ENCODE data around the gene UBD.

Gene UBD

DNA sequence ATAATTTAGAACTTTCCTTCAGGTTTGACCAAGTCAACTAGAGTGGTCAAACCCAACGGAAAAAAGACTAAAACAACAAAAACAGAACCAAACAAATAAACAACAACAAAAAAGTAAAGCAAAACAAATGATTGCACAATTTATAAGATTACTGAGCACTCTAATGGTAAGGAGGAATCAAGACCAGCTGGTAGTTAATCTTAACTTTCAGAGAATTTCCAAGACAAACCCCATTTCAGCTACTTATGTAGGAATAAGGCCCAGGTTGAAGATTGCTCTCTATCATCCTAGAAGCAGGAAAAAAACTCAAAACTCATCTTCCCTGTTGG, 34.3 kb downstream of the UBD start:
- no peak overlapping the region for H3K4me3 ChIP-seq
- H3K27ac ChIP-seq: no peak overlapping the region

DNA sequence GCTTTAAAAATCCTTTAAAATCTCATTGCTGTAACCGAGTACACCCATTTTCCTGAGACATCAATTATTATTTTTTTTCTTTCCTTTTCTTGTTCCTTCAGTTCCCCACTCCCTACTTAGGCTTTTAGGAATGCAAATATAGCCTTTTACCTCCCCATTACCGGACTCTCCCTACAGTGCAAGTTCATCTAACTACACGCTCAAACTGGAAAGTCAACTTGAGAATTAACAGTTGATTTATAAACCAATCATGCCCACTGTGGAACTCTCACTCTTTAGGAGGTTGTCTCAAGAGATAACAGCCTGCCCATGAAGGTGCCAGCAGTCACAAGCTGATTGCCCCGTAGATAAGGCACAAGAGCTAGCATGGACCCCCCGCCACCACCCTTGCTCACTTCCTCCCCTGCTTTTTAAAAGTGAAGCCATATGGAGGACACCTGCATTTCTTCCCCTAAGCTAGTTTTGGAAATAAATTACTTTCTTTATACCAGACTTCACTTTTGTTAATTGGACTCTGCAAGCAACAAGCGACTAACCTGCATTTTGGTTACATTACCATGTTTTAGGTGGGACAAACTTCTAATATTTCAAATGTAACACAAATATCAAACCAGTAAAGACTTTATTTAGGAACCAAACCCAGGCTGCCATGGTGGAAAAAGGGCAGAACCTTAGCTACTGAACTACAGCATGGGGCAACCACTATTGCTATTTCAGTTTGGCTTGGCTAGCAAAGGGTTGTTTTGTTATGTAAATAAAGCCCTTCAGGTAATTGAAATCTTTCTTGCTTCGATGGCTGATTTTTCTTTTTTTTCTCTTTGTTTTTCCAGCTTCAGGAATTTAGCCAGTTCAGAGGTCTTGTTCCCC, 34.9 kb downstream of the UBD start:
- no peak overlapping the region for H3K27ac ChIP-seq

DNA sequence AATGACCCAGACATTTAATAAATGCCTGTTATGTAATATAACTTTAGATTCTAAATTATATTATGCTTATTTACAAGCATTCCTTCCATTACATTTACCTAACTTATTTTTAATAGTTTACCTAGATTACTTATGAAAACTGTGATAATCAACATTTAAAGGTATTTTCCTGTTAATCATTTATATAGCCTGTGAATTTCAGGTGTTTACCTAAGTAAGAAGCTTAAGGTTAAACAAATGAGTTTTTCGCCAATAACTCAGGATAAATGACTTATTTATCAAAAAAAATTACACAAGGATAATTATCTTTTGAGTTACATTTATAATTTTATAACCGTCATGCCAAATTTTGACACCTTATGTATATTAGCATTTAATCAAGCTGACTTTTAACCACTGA, 35.5 kb downstream of the UBD start:
- no peak overlapping the region for H3K27ac ChIP-seq
- no peak overlapping the region for H3K4me3 ChIP-seq

More for the DNA sequence above, 34.9 kb downstream of the UBD start:
- no peak overlapping the region for H3K4me3 ChIP-seq

DNA sequence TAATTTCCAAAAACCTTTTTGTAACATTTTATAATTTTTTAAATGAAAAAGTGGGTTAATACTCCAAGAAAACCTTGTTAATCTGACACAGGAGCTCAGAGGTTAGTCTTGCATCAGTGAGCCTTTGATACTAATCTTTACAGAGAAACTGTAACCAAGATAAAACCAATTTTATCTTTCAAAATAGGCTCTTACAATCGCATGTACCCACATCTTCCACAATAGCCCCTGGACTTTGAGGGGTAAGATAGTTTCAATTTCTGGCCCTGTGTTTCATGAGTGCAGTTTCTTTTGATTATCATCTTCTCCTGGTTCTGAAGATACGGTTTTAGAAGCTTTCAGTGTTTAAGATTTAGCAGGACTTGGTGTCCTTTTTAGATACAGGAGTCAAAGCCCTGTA, 37.3 kb downstream of the UBD start:
- H3K27ac ChIP-seq: no peak overlapping the region
- no peak overlapping the region for H3K4me3 ChIP-seq

DNA sequence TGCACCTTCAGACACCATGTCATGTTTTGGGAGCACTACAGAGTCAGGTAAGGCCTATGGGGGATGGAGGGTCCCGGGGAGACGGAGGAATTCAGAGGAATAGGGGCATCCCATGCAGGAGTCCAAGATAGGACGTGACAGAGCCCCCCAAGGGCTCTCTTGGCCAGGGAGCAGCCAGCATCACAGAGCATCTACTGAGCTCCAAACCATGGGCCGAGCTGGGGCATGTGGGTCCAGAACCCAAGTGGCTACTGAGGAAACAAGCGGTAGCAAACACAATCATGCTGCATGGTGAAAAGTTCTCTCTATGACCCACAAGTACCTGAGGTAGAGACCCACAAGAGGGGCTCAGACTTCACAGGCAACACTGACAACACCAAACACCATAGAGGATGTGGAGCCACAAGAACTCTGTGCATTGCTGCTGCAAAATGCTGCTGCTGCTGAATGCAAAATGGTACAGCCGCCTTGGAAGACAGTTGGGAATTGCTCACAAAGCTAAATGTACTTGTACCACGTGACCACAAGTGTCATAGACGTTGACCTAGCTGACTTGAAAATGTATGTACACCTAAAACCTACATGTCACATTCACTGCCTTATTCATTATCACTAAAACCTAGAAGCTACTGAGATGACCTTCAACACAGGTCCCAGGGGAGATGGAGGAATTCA, 38.4 kb downstream of the UBD start:
- Histone ChIP-seq H3K27ac (no peak overlapping the region), H3K4me3 (no peak overlapping the region)

DNA sequence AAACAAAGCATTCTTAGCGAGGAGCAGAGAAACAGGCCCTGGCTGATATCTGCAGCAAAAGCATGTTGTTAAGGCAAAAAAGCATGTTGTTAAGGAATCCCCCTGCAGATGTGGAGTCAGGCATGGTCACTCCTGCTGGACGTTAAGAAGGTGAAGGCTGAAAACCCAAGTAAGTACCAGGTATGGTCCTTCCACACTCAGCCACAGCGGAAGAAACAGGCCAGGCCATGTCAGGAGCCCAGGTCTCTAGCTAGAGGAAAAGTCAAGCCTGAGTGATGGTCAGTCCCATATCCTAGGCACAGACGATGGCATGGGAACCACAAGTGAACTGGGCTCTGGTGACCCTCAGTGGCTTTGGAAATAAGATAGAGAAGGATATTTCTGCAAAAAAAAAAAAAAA, 39.3 kb downstream of the UBD start:
- Histone ChIP-seq H3K27ac (no peak overlapping the region), H3K4me3 (no peak overlapping the region)

DNA sequence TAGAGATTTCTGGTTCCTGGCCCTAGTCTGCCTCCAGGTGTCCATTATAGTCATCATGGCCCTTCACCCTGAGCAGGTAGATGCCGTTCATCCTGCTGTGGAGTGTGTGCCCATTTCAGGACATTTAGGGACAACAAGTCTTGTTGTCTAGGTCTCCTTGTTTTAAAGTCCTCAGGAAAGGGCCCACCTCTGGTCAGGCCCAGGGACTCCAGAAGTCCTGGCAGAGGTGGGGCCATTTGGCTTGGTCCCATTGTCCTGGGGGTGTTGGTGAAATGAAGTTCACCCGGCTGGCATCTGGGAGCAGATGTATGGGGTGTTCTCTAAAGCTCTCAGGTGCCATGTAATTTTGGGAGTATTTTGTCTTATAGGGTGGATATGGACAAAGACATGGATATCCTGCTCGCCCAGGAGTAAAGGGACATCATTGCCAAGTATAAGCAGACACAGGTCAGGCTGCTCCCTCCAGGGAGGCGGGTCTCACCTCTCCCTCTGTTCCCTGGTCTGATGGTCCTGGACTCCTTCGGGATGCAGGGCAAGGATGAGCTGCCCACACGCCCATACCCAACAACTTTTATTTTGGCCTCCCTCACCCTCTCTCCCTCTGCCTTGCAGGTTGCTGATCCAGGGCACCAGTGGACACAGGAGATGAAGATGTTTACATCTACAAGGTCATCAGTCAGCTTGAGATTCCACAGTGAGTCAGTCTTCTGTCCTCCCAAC, 40.1 kb downstream of the UBD start:
- Histone ChIP-seq H3K4me3 (no peak overlapping the region), H3K27ac (no peak overlapping the region)

DNA sequence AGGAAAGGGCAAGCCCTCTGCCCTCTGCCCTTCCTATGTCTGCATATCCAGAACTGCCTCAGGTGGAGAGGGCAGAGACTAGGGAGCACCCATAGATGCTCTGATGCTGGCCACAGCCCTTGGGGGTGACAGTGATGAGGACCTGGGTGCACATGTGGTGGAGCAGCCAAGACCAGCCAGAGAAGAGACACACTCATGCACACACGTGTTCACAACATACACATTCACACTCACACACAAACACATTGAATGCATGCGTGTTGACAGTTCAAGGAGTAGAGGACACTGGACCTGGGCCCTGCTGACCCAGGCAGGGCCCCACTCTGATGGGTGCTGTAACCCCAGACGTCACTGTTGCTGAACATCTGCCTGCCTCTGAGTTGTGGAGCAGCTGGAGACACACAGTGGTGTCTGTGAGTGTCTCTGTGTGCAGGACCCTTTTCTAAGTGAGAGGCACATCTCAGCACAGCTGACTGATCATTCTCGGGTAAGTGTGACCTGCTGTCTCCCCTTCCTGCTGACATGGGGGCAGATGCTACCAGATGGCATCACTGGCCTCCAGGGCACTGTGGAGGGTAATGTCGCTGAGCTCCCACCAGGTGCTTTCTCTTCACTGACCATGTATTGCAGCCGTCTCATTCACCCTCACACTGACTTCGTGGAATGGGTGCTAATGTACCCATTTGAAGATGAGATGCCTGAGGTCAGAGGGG, 41.6 kb downstream of the UBD start:
- Histone ChIP-seq H3K27ac (no peak overlapping the region), H3K4me3 (no peak overlapping the region)

DNA sequence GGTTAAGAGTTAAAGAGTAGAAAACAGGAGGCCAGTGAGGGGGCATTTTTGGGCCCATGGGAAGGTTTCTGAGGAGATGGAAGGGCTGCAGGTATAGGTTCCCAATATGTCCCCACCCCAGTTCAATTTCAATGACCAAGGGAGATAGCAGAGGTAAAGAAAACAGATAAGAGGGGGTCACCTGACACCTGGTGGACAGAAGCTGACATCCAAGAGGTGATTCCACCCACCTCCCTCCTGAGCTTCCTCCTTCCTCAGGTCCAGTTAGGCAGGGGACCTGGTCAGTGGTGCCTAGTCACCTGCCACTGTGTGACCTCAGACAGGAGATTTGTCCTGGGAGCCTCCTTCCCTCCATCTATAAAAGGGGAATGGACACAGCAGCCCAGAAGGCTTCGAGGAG, 42.3 kb downstream of the UBD start:
- no peak overlapping the region for H3K4me3 ChIP-seq
- H3K27ac ChIP-seq: no peak overlapping the region

DNA sequence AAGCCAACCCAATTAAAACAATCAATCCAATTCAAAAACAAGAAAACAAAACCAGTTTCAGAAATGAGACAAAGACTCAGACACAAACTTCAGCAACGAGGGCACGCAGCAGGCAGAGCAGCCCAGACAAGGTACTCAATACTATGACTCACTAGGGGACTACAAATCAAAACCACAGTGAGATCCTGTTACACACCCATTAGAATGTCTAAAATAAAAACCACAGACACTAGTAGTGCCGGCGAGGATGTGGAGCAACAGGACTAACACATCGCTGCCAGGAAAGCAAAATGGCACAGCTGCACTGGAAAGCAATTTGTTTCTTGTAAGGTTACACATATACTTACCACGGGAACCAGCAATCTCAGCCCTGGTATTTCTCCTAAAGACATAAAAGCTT, 43.4 kb downstream of the UBD start:
- Histone ChIP-seq H3K27ac (no peak overlapping the region), H3K4me3 (no peak overlapping the region)

DNA sequence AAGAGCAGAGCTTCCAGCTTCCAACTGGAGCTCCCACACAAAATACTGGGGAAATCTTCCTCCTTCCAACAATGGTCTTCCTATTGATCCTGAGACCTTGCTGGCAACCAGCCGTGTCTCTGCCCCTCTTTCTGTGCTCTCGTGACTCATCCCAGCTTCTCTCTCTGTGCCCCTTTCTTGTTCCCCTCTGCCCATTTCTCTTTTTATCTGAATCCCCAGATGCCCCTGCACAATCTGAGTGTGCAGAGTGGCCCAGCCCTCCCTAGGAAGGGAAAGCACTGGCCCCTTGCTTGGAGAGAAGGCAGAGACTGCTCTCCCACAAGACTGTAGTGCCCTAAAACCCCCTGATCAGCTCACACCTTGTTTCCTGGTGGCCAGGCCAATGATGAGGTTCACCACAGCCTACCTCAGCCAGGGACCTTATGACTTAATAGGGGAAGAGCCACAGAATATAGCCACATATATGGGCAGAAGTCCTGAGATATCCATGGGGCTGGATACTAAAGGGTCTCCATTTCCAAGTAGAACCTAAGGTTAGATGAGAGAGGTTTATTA, 48.7 kb downstream of the UBD start:
- H3K4me3 ChIP-seq: no peak overlapping the region
- no peak overlapping the region for H3K27ac ChIP-seq

DNA sequence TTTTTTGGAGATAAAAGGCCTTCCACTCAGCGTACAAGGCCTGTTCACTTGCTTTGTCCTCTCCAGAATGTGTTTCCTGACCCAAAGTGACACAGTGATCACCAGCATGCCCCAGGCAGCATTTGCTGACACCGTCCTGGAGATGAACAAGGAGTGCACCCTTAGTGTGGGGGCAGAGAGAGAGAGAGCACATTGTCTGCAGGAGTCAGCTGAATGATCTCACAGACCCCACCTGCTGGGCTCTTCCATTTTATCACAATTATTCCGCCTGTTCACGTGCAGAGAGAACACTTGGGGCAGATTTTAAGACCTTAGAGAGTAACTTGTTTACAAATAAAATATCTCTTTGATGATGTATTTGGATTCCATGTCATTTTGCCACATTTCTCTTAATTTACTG, 49.3 kb downstream of the UBD start:
- H3K4me3 ChIP-seq: no peak overlapping the region
- H3K27ac ChIP-seq: no peak overlapping the region

DNA sequence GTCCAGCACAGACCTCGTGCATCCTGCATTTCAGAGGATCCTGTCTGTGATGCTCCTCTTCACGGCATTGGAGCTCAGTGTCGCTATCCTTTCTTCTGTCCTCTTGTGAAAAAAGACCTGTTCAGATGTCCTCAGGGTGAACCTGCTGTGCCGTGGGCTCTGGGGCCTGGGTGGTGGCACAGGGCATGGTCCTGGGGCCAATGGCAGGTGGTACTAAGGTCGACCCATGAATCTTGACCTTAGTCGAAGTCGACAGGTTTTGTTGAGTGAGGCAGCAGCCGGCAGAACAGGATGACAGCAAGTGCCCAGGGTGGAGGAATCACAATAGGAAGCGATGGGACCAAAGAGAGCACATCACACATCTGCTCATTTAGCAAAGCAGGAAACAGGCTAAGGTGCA, 49.8 kb downstream of the UBD start:
- Histone ChIP-seq H3K27ac (no peak overlapping the region), H3K4me3 (no peak overlapping the region)

DNA sequence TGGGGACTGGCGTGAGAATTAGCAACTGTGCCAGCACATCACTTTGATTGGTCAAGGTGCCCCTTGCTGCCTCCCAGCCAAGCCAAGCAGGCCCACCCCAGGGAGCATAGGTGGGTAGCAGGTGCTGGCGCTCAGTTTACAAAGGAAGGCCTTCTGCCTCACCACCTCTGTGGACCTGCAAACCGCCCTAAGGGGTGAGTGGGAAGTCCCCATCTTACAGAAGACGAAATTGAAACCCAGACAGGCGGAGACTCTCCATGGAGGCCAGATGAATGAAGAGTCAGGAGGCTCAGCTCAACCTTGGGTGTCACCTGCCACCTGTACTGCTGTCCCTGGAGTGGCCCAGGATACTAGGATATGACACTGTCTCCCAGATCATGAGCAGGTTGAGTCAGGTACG, 50.3 kb downstream of the UBD start:
- no peak overlapping the region for H3K27ac ChIP-seq
- no peak overlapping the region for H3K4me3 ChIP-seq

DNA sequence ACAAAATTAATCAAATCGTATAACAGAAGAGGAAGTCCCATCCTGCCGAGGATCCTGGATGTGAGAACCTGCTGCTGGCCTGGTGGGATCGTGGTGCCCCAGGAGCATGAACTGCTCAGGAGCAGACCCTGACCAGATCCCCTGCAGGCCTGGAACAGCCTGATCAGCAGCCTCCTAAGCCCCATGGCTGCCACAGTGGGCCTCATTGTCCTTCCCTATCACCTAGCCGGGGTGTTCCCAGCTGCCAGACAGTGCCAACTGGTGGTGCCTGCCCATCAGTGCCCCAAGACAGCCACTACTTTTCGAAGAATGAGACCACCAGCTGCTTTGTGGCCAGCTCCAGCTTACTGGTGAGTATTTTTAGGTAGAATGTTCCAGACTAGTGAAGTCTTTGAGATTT, 52.2 kb downstream of the UBD start:
- no peak overlapping the region for H3K27ac ChIP-seq
- H3K4me3 ChIP-seq: no peak overlapping the region

DNA sequence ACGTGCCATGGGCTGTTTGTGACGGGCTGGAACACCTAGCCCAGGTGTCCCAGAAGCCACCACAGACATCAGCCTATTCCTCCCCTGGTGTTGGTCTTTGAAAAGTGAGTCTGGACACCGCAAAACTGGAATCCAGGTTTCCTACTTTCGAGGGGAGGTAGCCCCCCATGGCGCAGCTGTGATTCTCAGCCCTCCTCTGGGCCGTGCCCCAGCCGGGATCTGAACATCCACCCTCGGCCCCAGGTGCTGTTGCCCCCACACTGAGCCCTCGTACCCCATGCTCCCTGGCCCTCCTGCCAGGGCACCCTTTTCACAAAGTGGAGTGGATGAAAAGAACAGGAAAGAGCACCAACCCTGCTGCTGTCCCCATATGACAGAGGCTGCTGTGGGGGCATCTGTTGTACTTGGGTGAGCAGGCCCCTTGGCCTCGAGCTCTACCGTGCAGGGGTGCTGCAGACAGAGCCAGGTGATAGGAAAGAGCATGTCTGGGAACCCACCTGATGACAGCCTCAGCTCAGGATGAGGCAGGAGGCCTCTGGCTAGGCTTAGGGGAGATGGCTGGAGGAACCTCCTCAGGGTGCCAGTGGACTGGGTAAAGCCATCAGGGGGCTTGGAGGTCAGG, 53.0 kb downstream of the UBD start:
- H3K4me3 ChIP-seq: no peak overlapping the region
- no peak overlapping the region for H3K27ac ChIP-seq

DNA sequence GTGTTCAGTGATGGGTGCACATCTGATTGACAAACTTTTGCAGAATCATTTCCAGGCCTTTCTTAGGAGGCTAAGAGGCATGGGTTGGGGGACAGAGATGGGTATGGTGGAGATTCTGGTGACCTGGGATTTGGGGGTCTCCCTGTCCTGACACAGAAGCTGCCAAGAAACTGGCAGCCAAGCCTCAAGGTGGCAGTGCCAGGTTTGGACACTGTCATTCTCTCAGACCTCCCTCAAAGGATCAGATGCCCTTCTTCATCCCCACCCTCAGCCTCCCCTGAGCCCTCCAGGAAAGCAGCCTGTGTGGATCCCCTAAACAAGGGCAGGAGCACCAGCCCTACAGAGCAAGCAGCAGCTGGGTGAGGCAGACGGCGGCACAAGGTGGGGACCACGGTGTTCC, 53.7 kb downstream of the UBD start:
- Histone ChIP-seq H3K27ac (no peak overlapping the region), H3K4me3 (no peak overlapping the region)
